ENCODE data around the gene ELL3. TPM values are rescaled to one million over a fixed set of nuclear protein-coding genes. Genes with fewer than 3 reads are reported as not detected.
"Not testable (repeated sequence)": the region's sequence is repeated elsewhere in the genome, so short reads cannot be mapped to it uniquely, and the experiment has no call there.

The ELL3 gene
- total RNA-seq, 1 donor from 2014 or later = 0.24 TPM

DNA sequence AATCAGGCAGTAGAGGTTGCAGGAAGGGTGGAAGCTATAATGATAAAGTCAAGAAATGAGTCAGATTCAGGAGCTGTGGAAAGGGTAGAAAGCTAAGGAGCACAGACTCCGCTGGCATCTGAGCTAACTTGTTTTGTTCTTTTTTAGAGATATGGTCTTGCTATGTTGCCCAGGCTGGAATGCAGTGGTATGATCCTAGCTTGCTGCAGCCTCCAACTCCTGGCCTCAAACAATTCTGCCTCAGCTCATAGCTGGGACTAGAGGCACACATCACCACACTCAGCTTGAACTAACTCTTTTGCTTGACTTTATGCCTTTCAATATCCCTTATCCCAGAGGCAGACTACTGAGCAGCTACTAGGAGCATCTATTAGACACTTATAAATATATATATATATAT lies 50.5 kb downstream of the ELL3 start:
- DNase-seq (ENCODE audit: low spot score) = not testable (repeated sequence)

DNA sequence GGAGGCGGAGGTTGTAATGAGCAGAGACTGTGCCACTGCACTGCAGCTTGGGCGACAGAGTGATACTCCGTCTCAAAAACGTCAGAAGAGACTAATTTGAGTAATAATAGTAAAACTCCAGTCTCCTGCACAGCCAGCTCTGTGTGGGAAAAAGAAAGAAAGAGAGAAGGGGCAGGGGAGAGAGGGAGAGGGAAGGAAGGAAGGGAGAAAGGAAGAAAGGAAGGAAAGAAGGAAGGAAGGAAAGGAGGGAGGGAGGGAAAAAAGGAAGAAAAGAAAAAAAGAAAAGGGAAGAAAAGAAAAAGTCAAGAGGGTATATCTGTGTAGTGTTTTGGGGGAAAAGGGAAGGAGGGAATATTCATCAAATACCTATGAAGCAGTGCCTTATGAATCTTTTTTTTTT lies 53.6 kb downstream of the ELL3 start:
- no peak for DNase-seq (ENCODE audit: low spot score)

Other genes starting within 250 kb of the ELL3 start
- 16.1 TPM for gene PPIP5K1, start 186.8 kb downstream of the ELL3 start, total RNA-seq (ENCODE audit: insufficient read depth, low replicate concordance)
- gene CKMT1B, start 182.9 kb downstream of the ELL3 start, total RNA-seq (ENCODE audit: insufficient read depth, low replicate concordance) = not detected
- 1.7 TPM for gene STRC, start 158.2 kb downstream of the ELL3 start, total RNA-seq (ENCODE audit: insufficient read depth, low replicate concordance)
- 6.3 TPM for gene CATSPER2, start 128.1 kb downstream of the ELL3 start, total RNA-seq (ENCODE audit: insufficient read depth, low replicate concordance)
- gene CKMT1A, start 83.1 kb downstream of the ELL3 start, total RNA-seq (ENCODE audit: insufficient read depth, low replicate concordance) = 3.6 TPM
- 151 TPM for gene PDIA3, start 30.5 kb downstream of the ELL3 start, total RNA-seq (ENCODE audit: insufficient read depth, low replicate concordance)
- gene SERF2, start 15.4 kb upstream of the ELL3 start, total RNA-seq (ENCODE audit: insufficient read depth, low replicate concordance) = 301 TPM
- not detected for gene SERINC4, start 23.3 kb upstream of the ELL3 start, total RNA-seq (ENCODE audit: insufficient read depth, low replicate concordance)
- gene HYPK, start 23.6 kb upstream of the ELL3 start, total RNA-seq (ENCODE audit: insufficient read depth, low replicate concordance) = 6.0 TPM
- 12.0 TPM for gene MFAP1, start 47.7 kb upstream of the ELL3 start, total RNA-seq (ENCODE audit: insufficient read depth, low replicate concordance)
- 5.8 TPM for gene WDR76, start 50.0 kb upstream of the ELL3 start, total RNA-seq (ENCODE audit: insufficient read depth, low replicate concordance)